Measurements from ENCODE around the gene CHST9.

DNA sequence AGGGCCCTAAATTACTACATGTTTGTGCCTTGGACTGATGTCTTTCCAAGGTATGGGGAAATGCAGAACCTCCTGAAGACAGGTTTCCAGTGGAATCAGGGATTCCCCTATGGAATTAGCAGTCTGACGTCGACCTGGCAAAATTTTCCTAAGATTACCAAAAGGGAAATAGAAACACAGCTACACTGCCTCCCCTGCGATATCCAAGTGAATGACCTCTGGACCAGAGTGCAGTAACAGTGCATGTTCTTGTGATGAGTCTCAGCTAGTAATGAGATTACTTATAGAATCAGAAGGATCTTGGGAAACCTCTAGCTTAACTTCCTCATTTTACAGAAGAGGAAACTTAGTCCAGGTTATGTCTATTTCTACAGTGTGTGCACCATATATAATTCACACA lies 21.3 kb upstream of the CHST9 start:
- TF ChIP-seq, protein P1, sequence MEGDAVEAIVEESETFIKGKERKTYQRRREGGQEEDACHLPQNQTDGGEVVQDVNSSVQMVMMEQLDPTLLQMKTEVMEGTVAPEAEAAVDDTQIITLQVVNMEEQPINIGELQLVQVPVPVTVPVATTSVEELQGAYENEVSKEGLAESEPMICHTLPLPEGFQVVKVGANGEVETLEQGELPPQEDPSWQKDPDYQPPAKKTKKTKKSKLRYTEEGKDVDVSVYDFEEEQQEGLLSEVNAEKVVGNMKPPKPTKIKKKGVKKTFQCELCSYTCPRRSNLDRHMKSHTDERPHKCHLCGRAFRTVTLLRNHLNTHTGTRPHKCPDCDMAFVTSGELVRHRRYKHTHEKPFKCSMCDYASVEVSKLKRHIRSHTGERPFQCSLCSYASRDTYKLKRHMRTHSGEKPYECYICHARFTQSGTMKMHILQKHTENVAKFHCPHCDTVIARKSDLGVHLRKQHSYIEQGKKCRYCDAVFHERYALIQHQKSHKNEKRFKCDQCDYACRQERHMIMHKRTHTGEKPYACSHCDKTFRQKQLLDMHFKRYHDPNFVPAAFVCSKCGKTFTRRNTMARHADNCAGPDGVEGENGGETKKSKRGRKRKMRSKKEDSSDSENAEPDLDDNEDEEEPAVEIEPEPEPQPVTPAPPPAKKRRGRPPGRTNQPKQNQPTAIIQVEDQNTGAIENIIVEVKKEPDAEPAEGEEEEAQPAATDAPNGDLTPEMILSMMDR (IDR thresholded peaks at IDR 0.05; ENCODE audit: low read length) = no peak
- TF ChIP-seq EZH2 (IDR thresholded peaks at IDR 0.05; ENCODE audit: borderline replicate concordance, low read length) = no peak

Measured in OCI-LY1 (cell line).